22Rv1 (cell line): Measurements from ENCODE around the gene RPS6KA1.

Experiments
- H3K27ac ChIP-seq: fragments of 450-650 bp; 2 replicates; pipeline ENCODE4 v1.5.1; 2017
- CTCF ChIP-seq: fragments of 450-650 bp; IDR thresholded peaks from 2 replicates; pipeline ENCODE4 v1.5.1; 2017; ENCODE audit warnings: mild to moderate bottlenecking
- ZFX ChIP-seq: fragments of 450-650 bp; IDR thresholded peaks from 2 replicates; pipeline ENCODE4 v1.6.1; 2017; ENCODE audit warnings: antibody characterized with exemption, borderline replicate concordance

RPS6KA1 gene

DNA sequence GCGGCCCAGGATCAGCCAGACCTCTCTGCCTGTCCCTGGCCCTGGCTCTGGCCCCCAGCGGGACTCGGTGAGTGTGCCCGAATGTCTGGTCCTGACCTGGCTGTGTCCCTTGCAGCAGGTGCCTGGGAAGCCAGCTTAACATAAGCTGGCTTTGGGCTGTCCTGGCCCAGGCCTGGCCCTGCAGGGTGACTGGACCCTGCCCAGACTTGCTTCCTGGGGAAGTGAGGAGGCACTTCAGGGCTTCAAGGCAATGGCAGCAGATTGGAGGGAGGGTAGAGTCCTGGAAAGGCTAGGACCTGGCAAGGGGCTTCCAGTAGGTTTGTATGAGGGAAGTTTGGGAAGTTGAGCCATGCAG lies 16.4 kb downstream of the RPS6KA1 start:
- H3K27ac ChIP-seq = no peak overlapping the region
- TF ChIP-seq CTCF (no peak), ZFX (no peak)

- H3K27ac ChIP-seq = no peak overlapping the region
- TF ChIP-seq CTCF = no peak
- TF ChIP-seq ZFX = no peak
Measured at GRCh38 chr1:26546375-26546774, 16.8 kb downstream of the RPS6KA1 start.

DNA sequence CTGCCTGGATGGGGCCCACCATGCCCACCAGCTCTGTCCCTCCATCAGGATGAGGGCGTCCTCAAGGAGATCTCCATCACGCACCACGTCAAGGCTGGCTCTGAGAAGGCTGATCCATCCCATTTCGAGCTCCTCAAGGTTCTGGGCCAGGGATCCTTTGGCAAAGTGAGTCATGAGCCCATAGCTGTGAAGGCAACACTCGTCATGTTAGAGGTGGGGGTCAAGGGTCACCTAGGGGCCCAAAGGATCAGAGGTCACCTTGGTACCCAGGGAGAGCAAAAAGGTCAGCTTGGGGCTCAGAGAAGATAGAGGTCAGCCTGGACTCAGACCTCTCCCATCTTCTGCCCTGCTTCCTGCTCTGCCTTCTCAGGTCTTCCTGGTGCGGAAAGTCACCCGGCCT lies 17.3 kb downstream of the RPS6KA1 start:
- TF ChIP-seq ZFX (no peak), CTCF (no peak)
- H3K27ac ChIP-seq = no peak overlapping the region

DNA sequence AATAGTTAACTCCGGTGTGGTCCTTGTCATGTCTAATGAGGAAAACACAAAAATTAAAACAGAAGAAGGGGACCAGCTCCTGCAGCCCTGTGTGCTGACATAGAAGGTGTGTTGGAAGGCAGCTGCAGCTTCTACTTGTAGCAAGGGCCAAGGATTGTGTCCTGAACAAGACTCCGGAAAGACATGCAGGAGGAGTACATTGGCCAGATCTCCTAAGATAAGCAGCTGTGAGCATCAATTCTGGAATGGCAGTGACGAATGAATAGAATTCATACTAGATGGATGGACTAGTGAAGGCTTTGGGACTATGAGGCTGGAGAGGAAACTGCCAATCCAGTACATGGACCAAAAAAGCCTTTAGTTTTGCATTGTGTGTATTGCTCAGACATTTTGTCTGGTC lies 19.3 kb downstream of the RPS6KA1 start:
- TF ChIP-seq ZFX (no peak), CTCF (no peak)
- H3K27ac ChIP-seq = no peak overlapping the region

DNA sequence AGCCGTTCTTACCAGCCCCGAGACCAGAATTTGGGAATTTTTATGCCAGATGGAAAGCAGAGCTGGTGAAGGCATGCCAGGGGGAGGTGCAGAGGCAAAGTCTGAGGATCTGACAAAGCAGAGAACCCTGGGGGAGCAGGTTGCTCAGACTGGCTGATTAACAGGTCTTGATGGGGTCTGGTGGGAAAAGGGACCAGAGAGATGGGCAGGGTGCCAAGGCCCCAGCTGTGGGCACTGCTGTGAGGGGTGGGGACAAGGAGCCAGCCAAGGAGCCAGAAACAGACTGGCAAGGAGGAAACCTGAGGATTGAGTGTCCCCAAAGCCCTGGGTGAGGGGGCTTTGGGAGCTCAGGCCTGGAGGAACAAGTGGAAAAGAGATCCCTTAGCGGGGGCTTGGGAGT lies 21.4 kb downstream of the RPS6KA1 start:
- no peak overlapping the region for H3K27ac ChIP-seq
- TF ChIP-seq ZFX (no peak), CTCF (no peak)

DNA sequence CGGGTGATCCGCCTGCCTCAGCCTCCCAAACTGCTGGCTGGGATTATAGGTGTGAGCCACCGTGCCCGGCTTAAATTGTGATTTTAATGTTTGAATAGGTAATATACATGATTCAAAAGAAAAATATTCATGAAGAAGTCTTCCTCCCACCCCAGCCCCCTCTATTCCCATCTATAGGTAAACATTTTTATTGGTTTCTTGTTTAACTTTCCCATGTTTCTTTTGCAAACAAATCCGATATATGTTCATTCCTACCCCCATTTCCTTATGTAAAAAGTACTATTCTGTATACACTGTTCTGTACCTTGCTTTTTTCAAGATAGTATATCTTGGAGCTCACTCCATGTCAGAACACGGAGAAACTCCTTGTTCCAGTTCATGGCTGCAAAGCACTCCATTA lies 23.2 kb downstream of the RPS6KA1 start:
- no peak for TF ChIP-seq ZFX
- TF ChIP-seq CTCF = no peak
- H3K27ac ChIP-seq = no peak overlapping the region

DNA sequence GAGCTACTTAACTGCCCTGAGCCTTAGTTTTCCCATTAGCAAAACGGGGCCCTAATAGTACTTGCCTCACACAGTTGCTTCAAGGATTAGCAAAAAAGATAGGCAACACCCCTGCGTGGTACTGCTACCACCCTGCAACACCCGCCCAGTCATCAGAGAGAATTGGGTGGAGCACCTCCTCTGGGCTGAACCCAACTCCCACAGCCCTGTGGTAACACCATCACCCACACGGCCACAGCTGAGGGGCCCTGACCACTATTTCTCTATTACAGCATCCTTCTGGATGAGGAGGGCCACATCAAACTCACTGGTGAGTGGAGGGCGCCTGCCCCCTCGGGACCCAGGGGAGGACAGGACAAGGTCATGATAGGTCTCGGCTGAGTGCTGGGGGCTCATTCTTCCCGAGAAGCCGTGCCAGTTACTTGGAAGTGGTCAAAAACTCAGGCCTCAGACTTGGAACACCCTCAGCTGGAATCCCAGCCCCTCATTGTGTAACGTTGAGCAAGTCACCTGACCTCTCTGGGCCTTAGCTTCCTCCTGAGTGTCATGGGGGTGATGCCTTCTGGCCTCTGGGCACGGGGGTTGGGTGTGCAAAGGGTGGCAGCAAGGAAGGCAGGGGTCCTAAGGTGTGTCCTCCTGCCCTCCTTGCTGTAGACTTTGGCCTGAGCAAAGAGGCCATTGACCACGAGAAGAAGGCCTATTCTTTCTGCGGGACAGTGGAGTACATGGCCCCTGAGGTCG lies 24.6 kb downstream of the RPS6KA1 start:
- H3K27ac ChIP-seq = no peak overlapping the region
- TF ChIP-seq ZFX = no peak
- TF ChIP-seq CTCF = no peak
